HG02852 (cell line): ENCODE data around the gene TEX13C.
"Not testable (repeated sequence)": the region's sequence is repeated elsewhere in the genome, so short reads cannot be mapped to it uniquely, and the experiment has no call there.

Experiments used
- ATAC-seq: cut with Tn5 transposase; IDR thresholded peaks from one replicate; pipeline ENCODE4 v1.9.1; 2021; ENCODE audit warnings: mild to moderate bottlenecking, moderate library complexity; ENCODE audit not compliant: unreplicated experiment

TEX13C gene

DNA sequence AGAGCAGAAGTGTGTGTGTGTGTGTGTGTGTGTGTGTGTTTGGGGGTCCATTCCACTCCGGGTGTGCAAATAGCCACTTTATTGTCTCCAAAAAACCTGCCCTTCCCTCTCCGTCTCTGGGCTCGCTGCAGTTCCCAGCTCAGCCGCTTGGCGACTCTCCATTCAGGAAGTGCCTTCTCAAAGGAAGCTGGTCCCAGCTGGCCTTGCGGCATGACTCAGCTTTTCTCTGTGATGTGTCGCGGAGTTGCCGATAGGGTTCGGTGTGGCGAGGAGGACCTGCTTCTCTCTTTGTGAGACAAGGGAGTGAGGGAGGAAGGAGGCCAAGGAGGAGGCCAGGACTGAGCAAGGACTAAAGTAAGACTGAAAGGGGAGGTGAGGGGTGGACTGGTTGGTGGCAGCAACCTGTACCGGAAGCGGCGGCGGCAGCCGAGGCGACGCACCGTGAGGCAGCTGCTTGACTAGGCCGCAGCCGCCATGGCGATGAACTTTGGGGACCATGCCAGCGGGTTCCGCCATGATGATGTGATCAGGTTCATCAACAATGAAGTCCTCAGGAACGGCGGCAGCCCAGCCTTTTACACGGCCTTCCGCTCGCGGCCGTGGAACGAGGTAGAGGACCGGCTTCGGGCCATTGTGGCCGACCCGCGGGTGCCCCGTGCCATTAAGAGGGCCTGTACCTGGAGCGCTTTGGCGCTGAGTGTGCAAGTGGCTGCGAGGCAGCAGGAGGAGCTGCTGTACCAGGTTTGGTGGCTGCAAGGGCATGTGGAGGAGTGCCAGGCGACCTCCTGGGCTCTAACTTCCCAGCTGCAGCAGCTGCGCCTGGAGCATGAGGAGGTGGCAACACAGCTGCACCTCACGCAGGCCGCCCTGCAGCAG lies at the start of gene TEX13C:
TEX13C (plus strand) TSS at position 226 of the 876 bp plus-strand sequence; CDS start at position 475, 249 bp downstream.
- ATAC-seq = no peak

DNA sequence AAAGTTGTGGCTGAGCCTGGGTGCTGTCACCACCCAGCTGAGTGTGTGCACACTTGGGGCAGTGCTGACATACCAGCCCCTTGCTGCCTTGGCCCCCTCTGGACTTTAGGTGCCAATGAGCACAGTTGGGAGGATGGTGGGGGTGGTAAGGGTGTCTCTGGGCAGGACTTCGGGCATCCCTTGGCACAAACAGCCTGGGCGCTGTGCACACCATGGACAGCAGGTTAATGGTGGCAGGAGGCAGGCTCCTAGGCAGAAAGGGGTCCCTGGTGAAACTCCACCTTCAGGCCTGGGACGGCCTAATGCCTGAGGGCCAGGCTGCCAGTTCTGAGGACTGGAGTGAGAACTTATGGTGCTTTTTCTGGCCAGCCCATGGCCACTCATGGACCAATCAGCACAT lies 32.4 kb upstream of the TEX13C start:
- no peak for ATAC-seq

DNA sequence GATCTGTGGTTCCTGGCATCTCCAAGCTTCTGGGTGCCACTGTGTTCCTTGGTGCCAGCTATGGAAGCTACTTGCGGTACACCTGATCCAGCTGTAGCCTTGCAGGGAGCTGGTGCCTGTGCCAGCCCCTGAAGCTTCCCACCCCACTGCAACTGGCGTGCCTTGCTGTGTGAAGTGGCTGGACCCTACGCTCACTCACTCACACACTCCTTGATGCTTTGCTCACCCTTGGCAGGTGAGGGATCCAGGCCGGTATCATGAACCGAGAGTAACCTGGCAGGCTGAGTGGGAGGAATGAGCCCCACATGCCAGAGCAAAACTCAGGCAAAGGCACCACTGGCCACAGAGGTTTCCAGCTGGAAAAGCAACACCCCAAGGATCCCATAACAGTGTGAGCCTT lies 31.3 kb upstream of the TEX13C start:
- no peak for ATAC-seq

DNA sequence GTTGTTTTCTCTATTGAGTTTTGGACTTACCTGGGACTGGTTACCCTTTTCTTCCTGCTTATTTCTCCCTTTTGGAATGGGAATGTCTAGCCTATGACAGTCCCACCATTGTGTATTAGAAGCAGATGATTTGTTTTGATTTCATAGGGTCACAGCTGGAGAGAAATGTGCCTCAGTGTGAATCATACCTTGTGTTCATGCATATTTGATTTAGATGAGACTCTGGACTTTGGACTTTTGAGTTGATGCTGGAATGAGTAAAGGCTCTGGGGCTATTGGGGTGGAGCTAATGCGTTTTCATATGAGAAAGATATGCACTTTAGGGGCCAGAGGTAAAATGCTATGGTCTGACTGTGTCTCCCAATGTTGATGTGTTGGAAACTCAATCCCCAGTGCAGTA lies 30.5 kb upstream of the TEX13C start:
- ATAC-seq = no peak

DNA sequence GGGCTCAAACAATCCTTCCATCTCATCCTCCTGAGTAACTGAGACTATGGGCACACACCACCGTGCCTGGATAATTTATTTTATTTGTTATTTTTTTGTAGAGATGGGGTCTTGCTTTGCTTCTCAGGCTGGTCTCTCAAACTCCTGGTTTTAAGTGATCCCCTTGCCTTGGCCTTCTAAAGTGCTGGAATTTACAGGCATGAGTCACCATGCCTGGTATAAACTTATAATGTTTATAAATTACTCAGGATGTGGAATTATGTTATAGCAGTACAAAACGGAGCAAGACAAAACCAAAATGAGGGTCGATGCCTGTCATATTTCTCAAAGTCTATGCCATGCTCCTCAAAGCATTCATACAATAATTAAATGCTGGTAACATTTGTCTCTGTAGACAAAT lies 29.8 kb upstream of the TEX13C start:
- no peak for ATAC-seq

DNA sequence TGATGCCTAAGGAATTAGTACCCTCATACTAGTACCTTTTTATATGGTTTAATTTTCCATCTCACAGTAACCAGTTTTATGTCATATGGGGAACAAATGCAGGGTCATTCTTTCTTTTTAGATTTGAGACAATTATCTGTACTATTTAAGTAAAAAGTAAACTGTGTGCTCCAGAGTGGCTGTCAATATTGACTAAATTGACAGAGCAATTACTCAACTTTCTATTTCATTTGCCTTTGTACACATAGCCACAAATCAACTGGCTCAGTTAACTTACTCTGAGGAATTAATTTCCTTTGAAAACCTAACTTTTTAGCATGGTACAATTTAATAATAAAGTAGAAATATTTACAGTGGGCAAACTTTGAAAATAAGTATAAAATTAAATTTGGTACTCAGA lies 28.5 kb upstream of the TEX13C start:
- ATAC-seq = no peak

DNA sequence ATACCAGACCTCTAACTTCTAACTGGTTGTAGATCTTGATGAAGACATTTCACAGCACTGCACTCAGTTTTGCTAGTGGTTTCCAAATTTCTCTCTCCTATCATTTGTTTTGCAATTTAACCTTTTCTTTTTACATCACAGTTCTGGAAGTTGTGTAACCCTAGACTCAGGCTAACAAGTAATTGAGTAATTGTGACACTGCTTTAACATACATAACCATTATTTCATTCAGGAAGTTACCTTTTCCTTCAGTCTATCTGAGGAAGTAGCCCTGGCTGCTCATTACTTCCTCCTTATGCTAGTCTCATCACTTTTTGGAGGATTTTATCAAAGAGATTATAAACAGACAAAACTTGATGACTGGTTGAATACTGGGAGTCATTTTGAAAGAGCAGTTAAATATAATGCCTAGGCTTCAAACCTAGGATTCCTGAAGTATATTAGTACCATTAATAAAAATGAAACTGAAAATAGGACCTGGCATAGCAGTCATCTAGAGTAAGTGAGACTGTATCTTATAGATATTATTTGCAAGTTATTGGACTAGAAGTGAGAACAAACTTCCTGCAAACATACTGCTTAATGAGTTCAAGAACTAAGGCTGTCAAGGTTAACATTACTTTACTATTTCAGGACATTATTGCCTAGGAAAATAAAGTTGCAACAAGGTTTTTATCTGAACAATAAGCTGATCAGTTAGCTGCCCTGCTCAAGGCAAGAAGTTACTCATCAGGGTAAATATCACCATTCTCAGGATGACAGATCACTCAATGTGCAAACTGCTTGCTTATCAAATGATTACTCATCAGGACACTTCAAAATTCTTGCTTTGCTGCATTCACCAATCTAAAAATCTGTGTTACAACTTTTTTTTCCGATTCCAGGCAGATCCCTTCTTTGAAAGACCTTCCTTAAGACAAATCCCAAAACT lies 25.6 kb upstream of the TEX13C start:
- peak; percentile 52 for ATAC-seq

DNA sequence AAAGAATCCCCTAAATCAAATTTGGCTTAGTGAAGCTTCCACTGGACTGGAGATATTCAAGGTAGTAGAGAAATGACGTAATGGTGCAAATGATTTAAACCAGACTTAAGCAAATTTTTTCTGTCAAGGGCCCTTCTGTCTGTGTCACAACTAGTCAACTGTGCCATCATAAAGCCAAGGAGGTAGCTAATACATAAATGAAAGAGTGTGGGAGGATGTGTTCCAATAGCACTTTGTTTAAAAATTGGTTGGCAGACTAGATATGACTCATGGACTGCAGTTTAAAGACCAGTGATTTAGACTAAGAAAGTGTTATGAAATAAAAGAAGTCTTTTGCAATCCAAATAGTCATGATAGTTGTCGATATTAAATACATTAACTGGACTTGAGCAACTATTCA lies 24.3 kb upstream of the TEX13C start:
- peak; percentile 73 for ATAC-seq

DNA sequence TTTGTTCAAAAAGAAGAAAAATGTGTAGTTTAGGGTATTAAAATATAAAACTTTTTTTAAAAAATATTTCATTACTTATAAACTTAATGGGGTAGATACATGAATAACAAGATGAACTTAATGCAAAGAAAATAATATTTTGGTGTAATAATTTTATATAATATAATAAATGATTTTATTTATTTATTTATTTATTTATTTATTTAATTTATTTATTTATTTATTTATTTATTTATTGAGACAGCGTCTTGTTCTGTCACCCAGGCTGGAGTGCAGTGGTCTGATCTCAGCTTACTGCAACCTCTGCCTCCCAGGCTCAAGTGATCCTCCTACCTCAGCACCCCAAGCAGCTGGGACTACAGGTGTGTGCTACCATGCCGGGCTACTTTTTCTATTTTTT lies 20.8 kb upstream of the TEX13C start:
- ATAC-seq = no peak

DNA sequence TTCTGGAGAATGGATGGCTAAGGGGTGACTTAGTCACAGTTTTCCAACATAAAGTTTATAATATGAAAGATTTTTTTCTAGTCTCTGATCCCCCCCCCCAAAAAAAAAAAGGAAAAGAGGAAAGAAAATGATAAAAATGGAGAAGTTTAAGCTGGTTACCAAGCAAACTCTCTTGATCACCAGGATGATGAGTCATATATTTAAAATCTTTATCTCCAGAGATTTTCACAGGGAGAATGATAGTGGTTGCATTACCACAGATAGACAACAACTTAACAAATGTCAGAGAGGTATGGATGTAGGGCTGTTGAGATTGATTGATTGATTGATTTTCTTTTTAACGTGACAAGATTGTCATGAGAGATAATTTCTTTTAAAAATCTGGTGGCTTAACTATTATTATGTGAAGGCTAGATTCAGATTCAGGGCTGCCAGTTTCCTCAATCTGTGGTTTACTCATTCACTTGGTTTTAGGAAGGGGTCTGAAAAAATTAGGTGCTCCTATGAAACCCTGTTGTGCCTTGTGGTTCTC lies 13.3 kb upstream of the TEX13C start:
- ATAC-seq = no peak

DNA sequence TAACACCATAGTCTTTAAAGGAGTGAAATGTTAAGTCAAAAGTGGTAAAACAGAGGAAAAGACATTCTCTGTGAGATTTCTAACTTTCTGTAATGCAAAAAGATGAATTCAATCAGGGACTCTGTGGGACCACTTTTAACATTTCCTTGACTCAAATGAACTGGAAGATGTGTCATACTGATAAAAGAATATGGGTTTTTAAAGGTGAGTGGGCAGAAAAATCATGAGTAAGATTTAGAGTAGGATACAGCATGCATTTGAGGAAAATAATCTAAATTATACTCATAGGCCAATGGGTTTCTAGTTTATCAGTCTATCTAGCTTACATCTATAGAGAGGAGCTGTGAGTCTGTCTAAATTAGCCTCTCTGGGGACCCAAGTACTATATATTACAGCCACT lies 11.0 kb upstream of the TEX13C start:
- ATAC-seq = no peak

DNA sequence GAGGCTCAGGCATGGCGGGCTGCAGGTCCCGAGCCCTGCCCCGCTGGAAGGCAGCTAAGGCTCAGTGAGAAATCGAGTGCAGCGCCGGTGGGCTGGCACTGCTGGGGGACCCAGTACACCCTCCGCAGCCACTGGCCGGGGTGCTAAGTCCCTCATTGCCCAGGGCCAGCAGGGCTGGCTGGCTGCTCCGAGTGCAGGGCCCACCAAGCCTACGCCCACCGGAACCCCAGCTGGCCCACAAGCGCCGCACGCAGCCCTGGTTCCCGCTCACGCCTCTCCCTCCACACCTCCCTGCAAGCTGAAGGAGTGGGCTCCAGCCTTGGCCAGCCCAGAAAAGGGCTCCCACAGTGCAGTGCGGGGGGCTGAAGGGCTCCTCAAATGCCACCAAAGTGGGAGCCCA lies 505 bp upstream of the TEX13C start:
- ATAC-seq = not testable (repeated sequence)

DNA sequence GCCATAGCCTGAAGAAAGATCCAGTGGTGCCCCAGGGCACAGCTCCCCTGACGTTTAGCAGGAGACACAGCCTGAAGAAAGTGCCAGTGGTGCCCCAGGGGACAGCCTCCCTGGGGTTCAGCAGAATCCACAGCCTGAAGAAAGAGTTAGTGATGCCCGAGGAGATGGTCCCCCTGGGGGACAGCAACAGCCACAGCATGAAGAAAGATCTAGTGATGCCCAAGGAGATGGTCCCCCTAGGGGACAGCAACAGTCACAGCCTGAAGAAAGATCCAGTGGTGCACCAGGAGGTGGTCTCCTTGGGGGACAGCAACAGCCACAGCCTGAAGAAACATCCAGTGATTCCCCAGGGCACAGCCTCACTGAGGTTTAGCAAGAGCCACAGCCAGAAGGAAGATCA lies 2.8 kb downstream of the TEX13C start:
- no peak for ATAC-seq

DNA sequence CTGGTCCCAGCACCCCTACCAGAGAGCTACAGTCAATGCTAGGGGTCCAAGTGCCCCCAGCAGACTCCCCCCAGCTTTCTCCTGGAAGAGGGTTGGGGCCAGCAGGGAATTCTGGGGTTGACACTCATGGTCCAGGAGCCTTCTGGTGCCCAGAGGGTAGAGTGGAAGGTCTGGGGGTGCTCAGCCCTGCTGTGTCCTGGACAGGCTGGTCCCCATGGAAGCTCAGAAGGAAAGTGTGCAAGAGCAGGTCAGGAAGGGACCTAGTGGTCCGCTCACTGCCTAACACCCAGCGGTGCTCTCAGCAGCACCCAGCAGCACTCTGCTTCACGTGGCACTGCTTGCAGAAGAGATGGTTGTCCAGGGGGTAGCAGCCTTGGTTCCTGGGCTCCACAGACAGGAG lies 6.9 kb downstream of the TEX13C start:
- no peak for ATAC-seq

DNA sequence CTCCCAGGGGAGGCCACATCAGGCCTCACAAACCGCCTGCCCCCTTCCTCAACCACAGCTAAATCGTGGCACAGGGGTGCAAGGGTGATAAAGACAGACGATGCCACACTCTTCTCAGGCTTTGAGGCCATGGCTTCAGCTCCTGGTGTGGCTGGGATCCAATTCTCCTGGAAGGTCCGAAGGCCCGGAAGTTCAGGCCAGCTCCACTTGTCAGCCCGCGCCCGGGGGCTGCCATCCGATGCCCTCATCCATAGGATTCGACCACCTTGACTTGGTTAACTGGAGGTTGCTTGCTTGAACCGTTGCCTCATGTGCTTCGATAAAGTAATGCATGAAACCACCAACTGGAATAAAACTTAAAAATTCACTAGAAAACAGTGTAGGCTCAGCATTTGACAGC lies 8.2 kb downstream of the TEX13C start:
- ATAC-seq = no peak

DNA sequence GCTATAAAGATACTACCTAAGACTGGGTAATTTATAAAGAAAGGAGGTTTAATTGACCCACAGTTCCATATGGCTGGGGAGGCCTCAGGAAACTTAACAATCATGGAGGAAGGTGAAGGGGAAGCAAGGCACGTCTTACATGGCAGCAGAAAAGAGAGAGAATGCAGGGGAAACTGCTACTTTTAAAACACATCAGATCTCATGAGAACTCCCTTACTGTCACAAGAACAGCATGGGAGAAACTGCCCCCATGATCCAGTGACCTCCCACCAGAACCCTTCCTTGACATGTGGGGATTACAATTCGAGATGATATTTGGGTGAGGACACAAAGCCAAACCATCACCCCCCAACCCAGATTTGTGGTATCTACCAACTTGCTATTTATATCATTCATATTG lies 13.9 kb downstream of the TEX13C start:
- no peak for ATAC-seq

DNA sequence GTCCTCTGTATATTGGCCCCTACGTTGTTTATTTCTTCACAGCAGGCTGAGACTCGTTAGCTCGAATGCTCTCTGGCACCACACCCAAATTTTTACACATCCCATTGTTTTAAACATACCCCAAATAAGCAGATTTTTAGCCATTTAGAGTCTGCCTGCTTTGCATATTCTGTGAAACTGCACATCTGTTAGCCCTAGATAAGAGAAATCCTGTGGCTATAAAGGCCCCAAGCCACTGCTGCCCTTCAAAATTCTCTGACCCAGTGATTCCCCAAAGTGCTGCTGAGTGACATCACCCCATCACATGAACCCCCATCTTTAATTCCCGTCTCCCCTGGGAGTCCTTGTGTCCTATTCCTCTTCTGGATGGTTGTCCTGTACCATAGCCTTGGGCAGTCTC lies 20.8 kb downstream of the TEX13C start:
- ATAC-seq = no peak

DNA sequence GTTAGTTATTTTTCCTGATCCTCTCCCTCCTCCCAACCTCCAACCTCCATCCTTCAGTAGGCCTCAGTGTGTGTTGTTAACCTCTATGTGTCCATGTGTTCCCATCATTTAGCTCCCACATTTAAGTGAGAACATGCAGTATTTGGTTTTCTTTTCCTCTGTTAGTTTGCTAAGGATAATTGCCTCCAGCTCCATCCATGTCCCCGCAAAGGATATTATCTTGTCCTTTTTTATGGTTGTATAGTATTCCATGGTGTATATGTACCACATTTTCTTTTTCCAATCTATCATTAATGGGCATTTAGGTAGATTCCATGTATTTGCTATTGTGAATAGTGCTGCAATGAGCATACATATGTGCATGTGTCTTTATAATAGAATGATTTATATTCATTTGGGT lies 54.5 kb downstream of the TEX13C start:
- ATAC-seq = no peak
